Naive B cell (primary cell): Measurements from ENCODE around the gene CEP112. TPM values are rescaled to one million over a fixed set of nuclear protein-coding genes. Genes with fewer than 3 reads are reported as not detected.
A peak's percentile ranks its signal among the peaks of the same experiment; 100 is the strongest.

ENCODE experiments used
- ATAC-seq, 2 donors: fragments of 150-1000 bp; cut with Tn5 transposase; 2 replicates each; pipeline ENCODE4 v1.10.0; 2021; ENCODE audit warnings: low read depth in 2 of 2, mild to moderate bottlenecking in 2 of 2, moderate library complexity in 2 of 2
- DNase-seq: peaks from one replicate; pipeline ENCODE4 v3.0.0; 2022
- H3K27ac Mint-ChIP-seq, 6 donors: one replicate each; pipeline ENCODE4 v1.8.0; 2020 to 2022; ENCODE audit warnings: mild to moderate bottlenecking in 6 of 6, mixed read lengths in 6 of 6, moderate library complexity in 5 of 6, inconsistent platforms in 2 of 6
- H3K27me3 Mint-ChIP-seq, 3 donors: one replicate each; pipeline ENCODE4 v1.8.0; 2021 to 2022; ENCODE audit warnings: mixed read lengths in 3 of 3, mild to moderate bottlenecking in 1 of 3
- H3K36me3 Mint-ChIP-seq, 2 donors: one replicate each; pipeline ENCODE4 v1.8.0; 2020 to 2022; ENCODE audit warnings: mixed read lengths in 2 of 2, inconsistent platforms in 1 of 2, mild to moderate bottlenecking in 1 of 2
- H3K4me1 Mint-ChIP-seq, 3 donors: one replicate each; pipeline ENCODE4 v1.8.0; 2020 to 2022; ENCODE audit warnings: mixed read lengths in 3 of 3, inconsistent platforms in 1 of 3, mild to moderate bottlenecking in 1 of 3, moderate library complexity in 1 of 3
- H3K4me3 Mint-ChIP-seq, 8 donors: one replicate each; pipeline ENCODE4 v1.8.0; 2020 to 2022; ENCODE audit warnings: mild to moderate bottlenecking in 8 of 8, mixed read lengths in 8 of 8, moderate library complexity in 8 of 8, inconsistent platforms in 2 of 8
- H3K9me3 Mint-ChIP-seq, 7 donors: one replicate each; pipeline ENCODE4 v1.8.0; 2020 to 2022; ENCODE audit warnings: mixed read lengths in 7 of 7, mild to moderate bottlenecking in 5 of 7, inconsistent platforms in 2 of 7, moderate library complexity in 1 of 7
- polyA plus RNA-seq, 6 donors: library from polyadenylated mRNA; unstranded; fragments of 300-500 nt; fragmentation: Illumina TruSeq; gene quantifications; one replicate each; pipeline ENCODE4 v1.2.3, GENCODE V29; 2021; ENCODE audit warnings: low read depth in 6 of 6

CEP112 gene
- polyA plus RNA-seq, 6 donors from 2014 or later: 1.1 to 2.5 (median 1.6) TPM

DNA sequence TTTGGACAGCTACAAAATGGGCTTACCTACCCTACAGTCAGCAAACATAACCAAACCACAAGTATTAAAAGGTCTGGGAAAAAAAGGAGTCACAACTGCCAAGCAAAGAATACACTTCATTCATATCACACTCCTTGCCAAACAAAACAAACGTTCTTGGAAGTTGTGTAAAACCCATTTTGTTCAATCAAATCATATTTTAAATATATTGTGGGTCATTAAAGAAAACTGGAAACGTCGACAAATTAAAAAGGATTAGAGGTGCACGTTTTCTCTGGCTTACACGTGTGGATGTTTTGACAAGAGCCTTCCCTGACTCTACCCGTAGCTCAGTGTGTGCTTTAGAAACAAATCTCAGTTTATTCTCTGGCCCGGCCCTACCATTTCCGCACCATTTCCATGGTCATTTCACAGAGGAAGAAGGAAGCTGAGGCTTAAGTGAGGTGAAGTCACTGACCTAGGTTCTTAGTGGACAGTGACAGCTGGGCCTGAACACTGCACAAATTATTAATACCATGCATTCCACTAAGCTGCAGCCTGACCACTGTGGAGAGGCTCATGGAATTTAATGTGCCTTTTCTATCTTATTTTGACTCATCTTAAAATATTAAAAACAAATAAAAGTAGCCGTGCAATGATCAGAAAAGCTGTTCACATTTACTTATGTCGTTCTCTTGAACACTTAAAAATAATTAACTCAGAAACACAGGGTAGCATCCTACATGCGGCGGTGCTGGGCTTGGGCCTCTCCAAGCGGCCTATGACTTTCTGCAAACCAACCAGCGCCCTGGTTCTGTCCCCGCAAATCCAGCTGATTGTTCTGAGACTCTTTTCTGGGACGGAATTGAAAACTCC lies 968 bp downstream of the CEP112 start:
- DNase-seq (no peak), ATAC-seq (no peak)
- H3K4me1 Mint-ChIP-seq: peaks cover 16 to 34% (median 33%) of the 10 kb centered on the region in 3 donors
- H3K4me3 Mint-ChIP-seq: peak overlapping the region; percentile 74 to 93 (median 89)
- H3K27me3 Mint-ChIP-seq: no peaks in the 10 kb centered on the region
- H3K9me3 Mint-ChIP-seq: no peaks in the 10 kb centered on the region
- no peaks in the 10 kb centered on the region for H3K36me3 Mint-ChIP-seq
- H3K27ac Mint-ChIP-seq: peak overlapping the region; percentile 32 to 95 (median 69)

GRCh38 chr17:66187718-66188117 lies 4.2 kb downstream of the CEP112 start:
- Mint-ChIP-seq H3K4me3 (no peak overlapping the region), H3K9me3 (peaks cover 0 to 3% (median 0%) of the 10 kb centered on the region in 7 donors), H3K27me3 (peaks cover 0 to 4% (median 0%) of the 10 kb centered on the region in 3 donors), H3K4me1 (peaks cover 6 to 17% (median 16%) of the 10 kb centered on the region in 3 donors), H3K36me3 (peaks cover 0 to 5% of the 10 kb centered on the region in 2 donors), H3K27ac (no peak overlapping the region)
- DNase-seq (no peak), ATAC-seq (no peak)

DNA sequence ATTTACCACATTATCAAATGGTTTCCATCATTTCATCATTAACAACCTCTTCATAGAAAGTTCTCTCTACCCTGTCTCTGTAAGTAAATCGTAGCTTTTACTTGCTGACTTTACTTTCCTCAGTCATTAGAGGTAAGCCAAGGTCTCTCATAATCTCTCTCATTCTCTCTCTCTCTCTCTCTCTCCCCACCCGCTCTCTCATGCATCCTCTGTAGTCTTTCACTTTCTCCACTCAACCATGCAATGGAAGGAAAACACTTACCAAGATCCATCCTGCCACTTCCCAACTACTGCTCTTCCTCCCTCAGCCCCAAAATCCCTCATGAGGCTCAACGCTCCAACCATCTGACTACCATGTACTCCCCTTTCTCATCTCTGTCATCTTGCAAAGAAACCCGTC lies 6.1 kb downstream of the CEP112 start:
- H3K4me3 Mint-ChIP-seq: no peak overlapping the region
- peaks cover 0 to 4% (median 3%) of the 10 kb centered on the region in 3 donors for H3K4me1 Mint-ChIP-seq
- H3K36me3 Mint-ChIP-seq: peaks cover 0 to 5% of the 10 kb centered on the region in 2 donors
- DNase-seq (no peak), ATAC-seq (no peak)
- no peak overlapping the region for H3K27ac Mint-ChIP-seq
- peaks cover 0 to 4% (median 0%) of the 10 kb centered on the region in 3 donors for H3K27me3 Mint-ChIP-seq
- H3K9me3 Mint-ChIP-seq: peaks cover 0 to 3% (median 0%) of the 10 kb centered on the region in 7 donors

DNA sequence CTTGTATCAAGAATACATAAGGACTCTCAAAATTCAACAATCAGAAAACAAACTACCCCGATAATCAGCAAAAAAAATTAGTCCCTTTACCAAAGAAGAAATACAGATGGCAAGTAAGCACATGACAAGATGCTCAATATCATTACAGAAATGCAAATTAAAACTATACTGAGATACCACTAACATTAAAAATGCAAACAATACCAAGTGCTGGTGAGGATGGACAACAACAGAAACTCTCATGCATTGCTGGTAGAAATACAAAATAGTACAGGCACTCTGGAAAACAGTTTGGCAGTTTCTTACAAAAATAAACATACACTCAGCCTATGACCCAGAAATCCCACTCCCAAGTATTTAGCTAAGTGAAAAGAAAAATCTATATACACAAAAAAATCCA lies 7.5 kb downstream of the CEP112 start:
- no peaks in the 10 kb centered on the region for H3K4me1 Mint-ChIP-seq
- ATAC-seq (no peak), DNase-seq (no peak)
- peaks cover 0 to 3% (median 0%) of the 10 kb centered on the region in 7 donors for H3K9me3 Mint-ChIP-seq
- no peak overlapping the region for H3K4me3 Mint-ChIP-seq
- H3K27ac Mint-ChIP-seq: peak overlapping the region in 1 of 6 donors; percentile 47
- peaks cover 0 to 5% of the 10 kb centered on the region in 2 donors for H3K36me3 Mint-ChIP-seq
- H3K27me3 Mint-ChIP-seq: peaks cover 0 to 4% (median 0%) of the 10 kb centered on the region in 3 donors

DNA sequence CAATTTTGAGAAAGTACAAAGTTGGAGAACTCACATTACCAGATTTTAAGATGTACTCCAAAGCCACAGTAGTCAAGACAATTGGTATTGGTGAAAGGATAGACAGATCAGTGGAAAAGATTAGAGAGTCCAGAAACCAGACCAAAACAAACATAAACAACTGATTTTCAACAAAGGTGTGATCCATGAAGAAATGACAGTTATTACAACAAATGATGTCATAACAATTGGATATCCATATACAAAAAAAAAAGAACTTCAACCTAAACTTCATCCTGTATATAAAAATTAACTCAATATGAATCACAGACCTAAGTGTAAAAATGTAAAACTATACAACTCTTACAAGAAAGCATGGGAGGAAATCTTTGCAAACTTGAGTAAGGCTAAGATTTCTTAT lies 8.4 kb downstream of the CEP112 start:
- no peaks in the 10 kb centered on the region for H3K4me1 Mint-ChIP-seq
- peaks cover 0 to 5% of the 10 kb centered on the region in 2 donors for H3K36me3 Mint-ChIP-seq
- no peak overlapping the region for H3K4me3 Mint-ChIP-seq
- peaks cover 0 to 3% (median 0%) of the 10 kb centered on the region in 7 donors for H3K9me3 Mint-ChIP-seq
- no peak overlapping the region for H3K27ac Mint-ChIP-seq
- DNase-seq (no peak), ATAC-seq (no peak)
- H3K27me3 Mint-ChIP-seq: peaks cover 0 to 4% (median 0%) of the 10 kb centered on the region in 3 donors

GRCh38 chr17:66178642-66179041 lies 13.3 kb downstream of the CEP112 start:
- Mint-ChIP-seq H3K27ac (no peak overlapping the region), H3K27me3 (no peaks in the 10 kb centered on the region)

GRCh38 chr17:66177048-66177447 lies 14.9 kb downstream of the CEP112 start:
- no peaks in the 10 kb centered on the region for H3K4me1 Mint-ChIP-seq
- no peaks in the 10 kb centered on the region for H3K27me3 Mint-ChIP-seq
- no peaks in the 10 kb centered on the region for H3K9me3 Mint-ChIP-seq
- H3K27ac Mint-ChIP-seq: no peak overlapping the region
- no peak for ATAC-seq
- no peak for DNase-seq
- no peak overlapping the region for H3K4me3 Mint-ChIP-seq
- no peaks in the 10 kb centered on the region for H3K36me3 Mint-ChIP-seq

More at GRCh38 chr17:66178642-66179041, 13.3 kb downstream of the CEP112 start:
- Mint-ChIP-seq H3K36me3 (no peaks in the 10 kb centered on the region), H3K4me1 (no peaks in the 10 kb centered on the region), H3K4me3 (no peak overlapping the region), H3K9me3 (no peaks in the 10 kb centered on the region)
- DNase-seq (no peak), ATAC-seq (no peak)

GRCh38 chr17:66175892-66176291 lies 16.0 kb downstream of the CEP112 start:
- H3K9me3 Mint-ChIP-seq: no peaks in the 10 kb centered on the region
- H3K4me1 Mint-ChIP-seq: no peaks in the 10 kb centered on the region
- DNase-seq: no peak
- no peak overlapping the region for H3K27ac Mint-ChIP-seq
- no peak for ATAC-seq
- no peaks in the 10 kb centered on the region for H3K27me3 Mint-ChIP-seq
- H3K4me3 Mint-ChIP-seq: no peak overlapping the region
- H3K36me3 Mint-ChIP-seq: no peaks in the 10 kb centered on the region

- Mint-ChIP-seq H3K27ac (peak overlapping the region in 1 of 6 donors; percentile 4), H3K4me3 (no peak overlapping the region), H3K36me3 (no peaks in the 10 kb centered on the region), H3K27me3 (no peaks in the 10 kb centered on the region), H3K9me3 (no peaks in the 10 kb centered on the region), H3K4me1 (no peaks in the 10 kb centered on the region)
- DNase-seq (no peak), ATAC-seq (no peak)
Measured at GRCh38 chr17:66172691-66173223, 19.2 kb downstream of the CEP112 start.

DNA sequence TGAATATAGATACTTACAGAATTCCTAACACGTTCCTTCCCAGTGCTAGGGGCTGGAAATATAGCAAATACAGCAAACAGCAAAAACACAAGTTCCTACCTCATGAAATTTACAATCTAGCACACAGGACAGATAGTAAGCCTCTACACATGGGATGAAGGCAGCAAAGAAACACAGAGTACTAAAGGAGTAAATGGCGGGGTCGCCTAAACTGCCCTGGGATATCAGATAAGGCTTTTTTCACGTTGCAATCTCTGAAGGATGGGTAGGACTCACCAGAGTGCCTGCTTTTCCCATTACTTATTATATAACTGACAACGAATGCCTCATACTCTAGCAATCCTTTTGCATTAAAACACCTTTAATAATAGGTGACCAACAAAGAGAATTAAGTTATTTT lies 19.8 kb downstream of the CEP112 start:
- no peaks in the 10 kb centered on the region for H3K9me3 Mint-ChIP-seq
- H3K36me3 Mint-ChIP-seq: no peaks in the 10 kb centered on the region
- H3K27me3 Mint-ChIP-seq: no peaks in the 10 kb centered on the region
- H3K4me3 Mint-ChIP-seq: no peak overlapping the region
- ATAC-seq (no peak), DNase-seq (no peak)
- H3K27ac Mint-ChIP-seq: peak overlapping the region in 2 of 6 donors; percentile 5 to 76
- no peaks in the 10 kb centered on the region for H3K4me1 Mint-ChIP-seq

DNA sequence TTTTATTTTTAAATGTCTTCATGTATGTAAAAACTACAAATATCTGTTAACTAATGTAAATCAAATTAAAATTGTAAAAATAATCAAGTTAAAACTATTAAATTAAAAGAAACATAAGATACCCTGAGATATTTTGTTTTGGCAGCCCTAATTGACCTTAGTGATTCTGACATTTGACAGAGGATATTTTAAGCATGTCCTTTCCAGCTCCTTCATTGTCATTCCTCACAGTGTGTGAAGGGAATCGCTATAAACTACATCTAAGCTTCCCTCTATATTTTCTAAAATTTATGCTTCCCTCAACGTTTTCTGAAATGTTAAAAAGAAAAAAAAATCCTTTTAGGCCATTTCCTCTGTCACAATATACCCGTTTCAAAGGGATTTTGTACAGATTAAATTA lies 20.2 kb downstream of the CEP112 start:
- Mint-ChIP-seq H3K27ac (peak overlapping the region in 1 of 6 donors; percentile 76), H3K4me3 (no peak overlapping the region), H3K9me3 (no peaks in the 10 kb centered on the region), H3K36me3 (no peaks in the 10 kb centered on the region), H3K4me1 (no peaks in the 10 kb centered on the region), H3K27me3 (no peaks in the 10 kb centered on the region)
- DNase-seq (no peak), ATAC-seq (no peak)

GRCh38 chr17:66171172-66171571 lies 20.8 kb downstream of the CEP112 start:
- no peaks in the 10 kb centered on the region for H3K4me1 Mint-ChIP-seq
- no peak overlapping the region for H3K4me3 Mint-ChIP-seq
- H3K27ac Mint-ChIP-seq: peak overlapping the region in 1 of 6 donors; percentile 30
- H3K27me3 Mint-ChIP-seq: no peaks in the 10 kb centered on the region
- no peak for DNase-seq
- ATAC-seq: no peak
- no peaks in the 10 kb centered on the region for H3K9me3 Mint-ChIP-seq
- H3K36me3 Mint-ChIP-seq: no peaks in the 10 kb centered on the region

GRCh38 chr17:66169839-66170238 lies 22.1 kb downstream of the CEP112 start:
- no peaks in the 10 kb centered on the region for H3K36me3 Mint-ChIP-seq
- no peaks in the 10 kb centered on the region for H3K4me1 Mint-ChIP-seq
- no peaks in the 10 kb centered on the region for H3K27me3 Mint-ChIP-seq
- no peak overlapping the region for H3K4me3 Mint-ChIP-seq
- no peaks in the 10 kb centered on the region for H3K9me3 Mint-ChIP-seq
- ATAC-seq: no peak
- no peak for DNase-seq
- no peak overlapping the region for H3K27ac Mint-ChIP-seq

DNA sequence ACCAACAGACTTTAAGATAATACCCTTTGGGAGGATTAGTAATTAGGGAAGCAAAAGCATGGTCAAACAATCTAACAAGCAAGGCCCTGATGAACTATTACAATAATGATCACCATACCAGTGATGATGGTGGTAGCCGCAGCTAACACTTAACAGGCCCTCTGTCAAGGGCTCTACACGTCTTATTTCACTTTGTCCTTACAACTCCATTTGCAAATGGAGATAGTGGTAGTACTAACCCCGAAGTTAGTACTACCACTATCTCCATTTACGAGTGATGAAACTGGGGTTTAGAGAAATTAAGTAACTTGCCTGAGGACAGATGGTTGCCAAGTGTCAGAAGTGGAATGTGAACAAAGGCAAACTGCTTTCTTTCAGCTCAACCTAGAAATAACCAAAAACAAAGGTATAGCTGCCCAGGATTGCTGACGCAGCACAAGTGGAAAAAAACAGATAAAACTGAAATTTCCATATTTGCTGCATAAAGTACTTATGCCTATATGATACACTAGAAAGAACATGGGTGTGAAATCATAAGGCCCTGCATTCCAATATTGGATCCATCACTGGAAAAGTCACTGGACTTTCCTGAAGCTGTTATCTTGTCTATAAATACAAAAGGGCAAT lies 24.6 kb downstream of the CEP112 start:
- DNase-seq (no peak), ATAC-seq (no peak)
- no peak overlapping the region for H3K4me3 Mint-ChIP-seq
- H3K9me3 Mint-ChIP-seq: no peaks in the 10 kb centered on the region
- H3K36me3 Mint-ChIP-seq: no peaks in the 10 kb centered on the region
- no peaks in the 10 kb centered on the region for H3K4me1 Mint-ChIP-seq
- no peak overlapping the region for H3K27ac Mint-ChIP-seq
- H3K27me3 Mint-ChIP-seq: no peaks in the 10 kb centered on the region
